ENCODE data around the gene CFAP119.

DNA sequence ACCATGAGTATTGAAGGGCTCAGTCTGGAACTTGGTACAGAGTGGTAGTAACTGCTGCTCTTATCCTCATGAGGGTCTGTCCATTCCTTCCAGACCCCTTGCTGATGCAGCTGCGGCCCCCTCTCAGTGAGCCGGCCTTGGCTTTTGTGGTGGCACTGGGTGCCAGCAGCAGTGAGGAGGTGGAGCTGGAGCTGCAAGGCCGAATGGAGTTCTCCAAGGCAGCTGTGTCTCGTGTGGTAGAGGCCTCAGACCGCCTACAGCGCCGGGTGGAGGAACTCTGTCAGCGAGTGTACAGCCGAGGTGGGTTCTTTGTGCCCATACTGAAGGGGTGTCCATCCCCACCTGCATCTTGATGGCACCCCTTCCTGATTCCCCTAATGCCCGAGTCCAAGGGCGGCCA is 2.2 kb upstream of the CFAP119 start:
- TF ChIP-seq, protein P1, sequence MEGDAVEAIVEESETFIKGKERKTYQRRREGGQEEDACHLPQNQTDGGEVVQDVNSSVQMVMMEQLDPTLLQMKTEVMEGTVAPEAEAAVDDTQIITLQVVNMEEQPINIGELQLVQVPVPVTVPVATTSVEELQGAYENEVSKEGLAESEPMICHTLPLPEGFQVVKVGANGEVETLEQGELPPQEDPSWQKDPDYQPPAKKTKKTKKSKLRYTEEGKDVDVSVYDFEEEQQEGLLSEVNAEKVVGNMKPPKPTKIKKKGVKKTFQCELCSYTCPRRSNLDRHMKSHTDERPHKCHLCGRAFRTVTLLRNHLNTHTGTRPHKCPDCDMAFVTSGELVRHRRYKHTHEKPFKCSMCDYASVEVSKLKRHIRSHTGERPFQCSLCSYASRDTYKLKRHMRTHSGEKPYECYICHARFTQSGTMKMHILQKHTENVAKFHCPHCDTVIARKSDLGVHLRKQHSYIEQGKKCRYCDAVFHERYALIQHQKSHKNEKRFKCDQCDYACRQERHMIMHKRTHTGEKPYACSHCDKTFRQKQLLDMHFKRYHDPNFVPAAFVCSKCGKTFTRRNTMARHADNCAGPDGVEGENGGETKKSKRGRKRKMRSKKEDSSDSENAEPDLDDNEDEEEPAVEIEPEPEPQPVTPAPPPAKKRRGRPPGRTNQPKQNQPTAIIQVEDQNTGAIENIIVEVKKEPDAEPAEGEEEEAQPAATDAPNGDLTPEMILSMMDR (IDR thresholded peaks at IDR 0.05; ENCODE audit: insufficient read depth, low read length) = no peak
- no peak for TF ChIP-seq POLR2AphosphoS5 (IDR thresholded peaks at IDR 0.05; ENCODE audit: low read depth)

Measured in HL-60 (cell line).